Right atrium auricular region (tissue), 2 donors: ENCODE data around the gene PPP1R3E. TPM values are rescaled to one million over a fixed set of nuclear protein-coding genes. Genes with fewer than 3 reads are reported as not detected.
"Not testable (repeated sequence)": the region's sequence is repeated elsewhere in the genome, so short reads cannot be mapped to it uniquely, and the experiment has no call there.

ENCODE experiments used
- DNase-seq: peaks from one replicate; pipeline ENCODE4 v3.0.0-alpha.2; 2019; ENCODE audit warnings: low spot score
- H3K27ac ChIP-seq, 2 donors: fragments of 200-600 bp; sonication (generic); 1 replicate in 1 of 2; 2 replicates in 1 of 2; pipeline ENCODE4 v1.5.1; 2016 to 2019
- H3K27me3 ChIP-seq, 2 donors: fragments of 200-600 bp; sonication (generic); one replicate each; pipeline versions ENCODE4 v1.5.1 to v1.6.0; 2017 to 2019
- H3K36me3 ChIP-seq: fragments of 200-600 bp; sonication (generic); one replicate; pipeline ENCODE4 v1.5.1; 2016
- H3K4me1 ChIP-seq, 2 donors: fragments of 200-600 bp; sonication (generic); one replicate each; pipeline versions ENCODE4 v1.5.1 to v1.6.0; 2017 to 2019
- H3K4me3 ChIP-seq, 2 donors: fragments of 200-600 bp; sonication (generic); 1 replicate in 1 of 2; 2 replicates in 1 of 2; pipeline ENCODE4 v1.5.1; 2017 to 2019; ENCODE audit warnings: mild to moderate bottlenecking in 1 of 2, moderate library complexity in 1 of 2
- H3K9me3 ChIP-seq, 2 donors: fragments of 200-600 bp; sonication (generic); one replicate each; pipeline ENCODE4 v1.5.1; 2019
- total RNA-seq, 2 donors: library from RNA; depleted of rRNA; stranded (reverse); fragments of >200 nt; gene quantifications; one replicate each; pipeline ENCODE4 v1.1.0, GENCODE V29; 2016
- TF ChIP-seq, protein P1 (sequence below), 2 donors: fragments of 200-600 bp; sonication (generic); IDR thresholded peaks; one replicate each; pipeline ENCODE4 v1.5.1; 2019; ENCODE audit warnings: antibody characterized with exemption in 2 of 2

PPP1R3E gene
- total RNA-seq, 2 donors from 2014 or later, result 2.7 to 3.9 TPM

DNA sequence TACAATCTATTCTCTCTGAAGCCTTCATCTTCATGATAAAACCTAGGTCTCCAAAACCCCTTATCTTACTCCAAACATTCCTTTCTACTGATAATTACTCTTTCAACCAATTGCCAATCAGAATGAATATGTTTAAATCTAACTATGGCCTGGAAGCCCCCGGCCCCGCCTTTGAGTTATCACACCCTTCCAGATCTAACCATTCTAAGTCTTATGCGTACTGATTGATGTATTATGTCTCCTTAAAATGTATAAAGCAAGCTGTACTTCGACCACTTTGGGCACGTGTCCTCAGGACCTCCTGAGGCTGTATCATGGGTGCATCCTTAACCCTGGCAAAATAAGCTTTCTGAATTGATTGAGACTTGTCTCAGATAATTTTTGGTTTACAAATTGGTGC is 33.0 kb upstream of the PPP1R3E start:
- Histone ChIP-seq H3K36me3 (no peaks in the 10 kb centered on the region), H3K27ac (no peak overlapping the region), H3K4me3 (no peak overlapping the region), H3K27me3 (no peaks in the 10 kb centered on the region), H3K9me3 (no peaks in the 10 kb centered on the region), H3K4me1 (no peaks in the 10 kb centered on the region)
- peak; percentile 28 for DNase-seq
- TF ChIP-seq, protein P1, sequence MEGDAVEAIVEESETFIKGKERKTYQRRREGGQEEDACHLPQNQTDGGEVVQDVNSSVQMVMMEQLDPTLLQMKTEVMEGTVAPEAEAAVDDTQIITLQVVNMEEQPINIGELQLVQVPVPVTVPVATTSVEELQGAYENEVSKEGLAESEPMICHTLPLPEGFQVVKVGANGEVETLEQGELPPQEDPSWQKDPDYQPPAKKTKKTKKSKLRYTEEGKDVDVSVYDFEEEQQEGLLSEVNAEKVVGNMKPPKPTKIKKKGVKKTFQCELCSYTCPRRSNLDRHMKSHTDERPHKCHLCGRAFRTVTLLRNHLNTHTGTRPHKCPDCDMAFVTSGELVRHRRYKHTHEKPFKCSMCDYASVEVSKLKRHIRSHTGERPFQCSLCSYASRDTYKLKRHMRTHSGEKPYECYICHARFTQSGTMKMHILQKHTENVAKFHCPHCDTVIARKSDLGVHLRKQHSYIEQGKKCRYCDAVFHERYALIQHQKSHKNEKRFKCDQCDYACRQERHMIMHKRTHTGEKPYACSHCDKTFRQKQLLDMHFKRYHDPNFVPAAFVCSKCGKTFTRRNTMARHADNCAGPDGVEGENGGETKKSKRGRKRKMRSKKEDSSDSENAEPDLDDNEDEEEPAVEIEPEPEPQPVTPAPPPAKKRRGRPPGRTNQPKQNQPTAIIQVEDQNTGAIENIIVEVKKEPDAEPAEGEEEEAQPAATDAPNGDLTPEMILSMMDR (IDR thresholded peaks at IDR 0.05), result no peak

GRCh38 chr14:23327947-23328744 is 25.5 kb upstream of the PPP1R3E start:
- no peaks in the 10 kb centered on the region for H3K9me3 ChIP-seq
- TF ChIP-seq, protein P1 (IDR thresholded peaks at IDR 0.05), result peak; percentile 65 to 91
- peak; percentile 82 for DNase-seq
- H3K27ac ChIP-seq, result no peak overlapping the region
- H3K36me3 ChIP-seq, result peaks cover 28% of the 10 kb centered on the region
- no peak overlapping the region for H3K4me3 ChIP-seq
- H3K27me3 ChIP-seq, result no peaks in the 10 kb centered on the region
- H3K4me1 ChIP-seq, result peaks cover 0 to 14% of the 10 kb centered on the region in 2 donors

- Histone ChIP-seq H3K27ac (no peak overlapping the region), H3K9me3 (no peaks in the 10 kb centered on the region), H3K4me1 (peaks cover 0 to 24% of the 10 kb centered on the region in 2 donors), H3K4me3 (no peak overlapping the region), H3K27me3 (no peaks in the 10 kb centered on the region), H3K36me3 (peaks cover 34% of the 10 kb centered on the region)
- peak; percentile 50 for DNase-seq
- TF ChIP-seq, protein P1 (IDR thresholded peaks at IDR 0.05), result no peak
Observed at GRCh38 chr14:23326491-23327332, 24.1 kb upstream of the PPP1R3E start.

DNA sequence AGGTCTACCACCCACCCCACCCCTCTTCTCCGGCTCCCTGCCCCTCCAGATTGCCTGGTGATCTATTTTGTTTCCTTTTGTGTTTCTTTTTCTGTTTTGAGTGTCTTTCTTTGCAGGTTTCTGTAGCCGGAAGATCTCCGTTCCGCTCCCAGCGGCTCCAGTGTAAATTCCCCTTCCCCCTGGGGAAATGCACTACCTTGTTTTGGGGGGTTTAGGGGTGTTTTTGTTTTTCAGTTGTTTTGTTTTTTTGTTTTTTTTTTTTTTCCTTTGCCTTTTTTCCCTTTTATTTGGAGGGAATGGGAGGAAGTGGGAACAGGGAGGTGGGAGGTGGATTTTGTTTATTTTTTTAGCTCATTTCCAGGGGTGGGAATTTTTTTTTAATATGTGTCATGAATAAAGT is 23.1 kb upstream of the PPP1R3E start:
- not testable (repeated sequence) for H3K27me3 ChIP-seq, H3K4me3 ChIP-seq, H3K9me3 ChIP-seq, H3K27ac ChIP-seq
- Histone ChIP-seq H3K36me3 (peaks cover 34% of the 10 kb centered on the region), H3K4me1 (peaks cover 0 to 24% of the 10 kb centered on the region in 2 donors)
- peak; percentile 42 for DNase-seq

DNA sequence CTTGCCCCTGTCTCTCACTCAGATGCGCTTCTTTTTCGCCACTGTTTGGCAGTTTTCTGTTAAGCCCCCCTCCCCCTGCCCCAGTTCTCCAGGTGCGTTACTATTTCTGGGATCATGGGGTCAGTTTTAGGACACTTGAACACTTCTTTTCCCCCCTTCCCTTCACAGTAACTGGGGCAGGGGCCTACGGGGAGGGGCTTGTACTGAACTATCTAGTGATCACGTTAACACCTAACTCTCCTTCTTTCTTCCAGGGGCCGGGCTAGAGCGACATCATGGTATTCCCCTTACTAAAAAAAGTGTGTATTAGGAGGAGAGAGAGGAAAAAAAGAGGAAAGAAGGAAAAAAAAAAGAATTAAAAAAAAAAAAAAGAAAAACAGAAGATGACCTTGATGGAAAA is 22.3 kb upstream of the PPP1R3E start:
- Histone ChIP-seq H3K4me3 (no peak overlapping the region), H3K36me3 (peaks cover 34% of the 10 kb centered on the region), H3K4me1 (peaks cover 0 to 29% of the 10 kb centered on the region in 2 donors), H3K27ac (no peak overlapping the region), H3K9me3 (no peaks in the 10 kb centered on the region), H3K27me3 (no peaks in the 10 kb centered on the region)
- peak; percentile 44 for DNase-seq
- TF ChIP-seq, protein P1 (IDR thresholded peaks at IDR 0.05), result no peak

DNA sequence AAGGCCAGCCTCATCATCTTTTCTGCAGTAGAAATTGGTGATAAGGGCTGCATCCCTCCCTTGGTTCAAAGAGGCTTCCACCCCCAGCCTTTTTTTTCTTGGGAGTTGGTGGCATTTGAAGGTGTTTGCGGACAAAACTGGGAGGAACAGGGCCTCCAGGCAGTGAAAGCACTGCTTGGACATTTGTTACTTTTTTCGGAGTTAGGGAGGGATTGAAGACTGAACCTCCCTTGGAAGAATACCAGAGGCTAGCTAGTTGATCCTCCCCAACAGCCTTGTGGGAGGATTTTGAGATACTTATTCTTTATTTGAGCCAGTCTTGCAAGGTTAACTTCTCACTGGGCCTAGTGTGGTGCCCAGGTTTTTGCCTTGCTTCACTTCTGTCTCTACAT is 21.8 kb upstream of the PPP1R3E start:
- no peak overlapping the region for H3K27ac ChIP-seq
- DNase-seq, result peak; percentile 40
- H3K4me3 ChIP-seq, result no peak overlapping the region
- H3K36me3 ChIP-seq, result peaks cover 34% of the 10 kb centered on the region
- H3K4me1 ChIP-seq, result peaks cover 0 to 29% of the 10 kb centered on the region in 2 donors
- no peaks in the 10 kb centered on the region for H3K27me3 ChIP-seq
- TF ChIP-seq, protein P1 (IDR thresholded peaks at IDR 0.05), result no peak
- H3K9me3 ChIP-seq, result no peaks in the 10 kb centered on the region
